Activated T-helper 1 cell treated with Interleukin-2 at 50 U/mL for 16 hours (primary cell): ENCODE results near the gene ERN1.

Experiments
- DNase-seq: peaks from one replicate; pipeline ENCODE4 v3.0.0-alpha.2; 2020; ENCODE audit warnings: low read depth

ERN1 gene

DNA sequence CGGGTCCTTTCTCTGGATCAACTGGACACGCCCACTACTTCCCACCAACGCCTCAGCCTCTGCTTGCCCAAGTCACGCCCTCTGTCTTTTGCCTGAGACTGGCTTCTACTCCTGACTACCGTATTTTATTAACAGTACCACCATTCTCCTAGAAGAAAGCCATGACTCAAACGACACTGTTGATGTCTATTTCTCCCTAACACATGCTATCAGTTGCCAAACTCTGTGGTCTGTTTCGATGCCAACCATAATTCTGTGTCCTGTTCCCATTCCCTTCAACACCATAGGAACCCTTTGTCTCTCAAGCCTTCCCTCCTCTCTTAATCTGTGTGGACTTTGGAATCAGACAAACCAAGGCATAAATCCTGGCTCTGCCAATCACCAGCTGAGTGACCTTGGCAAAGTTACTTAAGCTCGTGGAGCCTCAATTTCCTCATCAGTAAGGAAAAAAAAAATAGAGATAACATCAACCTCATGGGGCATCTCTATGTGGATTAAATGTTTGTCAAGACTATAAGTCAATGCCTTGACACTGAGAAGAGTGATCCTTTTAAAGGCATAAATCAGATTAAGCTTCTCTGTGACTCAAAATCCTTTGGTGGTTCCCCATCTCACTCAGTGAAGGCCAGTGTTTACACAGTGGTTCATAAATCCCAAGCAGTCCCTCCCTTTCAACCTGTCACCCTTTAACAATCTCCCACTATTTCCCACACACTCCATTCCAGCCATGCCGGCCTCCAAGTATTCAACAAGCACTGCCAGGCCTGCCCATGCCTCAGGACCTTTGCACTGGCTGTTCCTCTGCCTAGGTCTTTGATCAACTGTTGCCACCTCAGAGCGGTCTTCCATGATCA lies 45.6 kb downstream of the ERN1 start:
- DNase-seq = no peak

DNA sequence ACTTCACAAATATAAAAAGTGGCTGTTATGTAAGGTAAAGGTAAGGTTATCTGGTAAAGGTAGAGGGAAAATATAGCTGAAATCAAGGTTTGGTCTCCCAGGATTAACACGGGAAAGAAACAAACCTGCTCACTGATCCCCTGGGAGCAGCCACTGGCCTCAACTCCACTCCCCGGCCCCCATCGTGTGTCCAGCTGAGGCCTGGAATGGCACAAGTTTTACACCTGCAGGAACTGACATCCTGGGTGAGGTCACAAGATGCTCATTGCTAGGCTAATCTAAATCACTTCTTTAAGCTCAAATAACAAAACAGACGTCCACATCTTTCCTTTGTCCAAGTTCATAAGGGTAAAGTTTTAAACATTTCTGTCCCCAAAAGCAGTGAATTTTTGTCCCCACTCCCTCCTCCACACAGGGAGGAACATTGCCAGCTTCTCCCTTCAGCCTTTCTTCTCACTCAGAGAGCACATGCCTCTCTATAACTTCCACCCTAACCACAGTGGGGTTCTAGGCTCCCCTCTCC lies 46.3 kb downstream of the ERN1 start:
- DNase-seq = no peak

- no peak for DNase-seq
Observed at GRCh38 chr17:64083093-64083492, 46.9 kb downstream of the ERN1 start.

DNA sequence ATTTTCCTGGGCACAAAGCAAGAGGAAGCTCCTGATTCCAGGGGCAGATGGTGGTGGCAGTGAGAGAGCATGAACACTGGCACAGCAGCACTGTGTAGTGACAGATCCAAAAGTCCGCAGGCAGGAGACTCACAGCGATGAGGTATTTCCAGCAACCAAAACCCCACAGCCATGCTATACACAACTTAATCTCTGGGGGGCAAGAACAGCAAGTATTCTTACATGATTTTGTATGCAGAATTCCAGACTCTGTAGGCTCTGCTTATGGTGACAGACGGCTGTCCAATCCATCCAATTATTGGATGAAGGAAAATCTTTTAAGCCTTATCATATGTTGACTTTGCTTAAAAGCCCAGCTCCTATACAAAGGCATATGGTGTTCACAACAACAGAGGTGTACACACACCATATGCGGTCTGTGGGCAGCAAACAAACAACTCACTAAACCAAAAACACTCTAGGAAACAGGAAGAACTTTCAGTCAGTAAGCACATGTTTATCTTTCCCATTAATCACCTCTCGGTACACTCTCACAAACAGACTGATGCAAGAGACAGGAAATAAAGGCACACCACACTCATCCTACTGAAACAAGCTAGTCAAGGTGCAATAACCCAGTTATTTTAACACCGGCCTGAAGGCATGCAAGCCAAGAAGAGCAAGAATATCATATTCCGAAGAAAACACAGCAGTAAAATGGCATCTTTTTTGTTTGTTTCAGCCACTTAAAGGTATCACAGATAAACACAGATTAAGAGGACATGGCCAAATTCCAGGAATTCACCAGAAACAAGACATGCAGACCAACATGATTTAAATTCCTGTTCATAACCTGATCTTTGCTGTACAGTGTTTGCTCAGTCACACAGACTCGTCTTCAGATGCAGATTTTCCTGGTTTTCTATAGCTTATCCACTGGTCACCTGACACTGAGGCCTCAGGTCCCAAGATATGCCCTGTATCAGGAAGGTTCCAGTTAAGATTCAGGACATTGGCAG lies 47.8 kb downstream of the ERN1 start:
- DNase-seq = no peak

DNA sequence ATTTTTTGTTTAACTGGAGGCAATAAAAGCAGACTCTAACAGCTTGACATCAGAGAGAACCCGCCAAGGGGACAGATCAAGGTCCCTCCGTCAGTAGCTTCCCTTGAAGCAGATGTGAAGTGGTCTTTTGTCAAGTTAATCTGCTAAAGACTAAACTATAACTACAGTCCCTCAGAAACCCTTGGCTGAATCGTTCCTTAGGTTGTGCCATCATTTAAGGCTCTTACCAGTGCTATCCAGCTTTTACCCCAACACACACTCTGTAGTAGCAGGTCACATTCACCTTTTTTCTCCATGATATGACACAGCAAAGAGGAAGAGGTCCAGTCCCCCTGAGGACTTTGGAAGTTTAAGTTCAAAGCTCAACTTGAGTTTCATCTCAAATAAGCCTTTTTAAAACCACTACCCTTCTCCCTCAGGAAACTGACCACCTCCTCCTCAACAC lies 49.7 kb downstream of the ERN1 start:
- no peak for DNase-seq

DNA sequence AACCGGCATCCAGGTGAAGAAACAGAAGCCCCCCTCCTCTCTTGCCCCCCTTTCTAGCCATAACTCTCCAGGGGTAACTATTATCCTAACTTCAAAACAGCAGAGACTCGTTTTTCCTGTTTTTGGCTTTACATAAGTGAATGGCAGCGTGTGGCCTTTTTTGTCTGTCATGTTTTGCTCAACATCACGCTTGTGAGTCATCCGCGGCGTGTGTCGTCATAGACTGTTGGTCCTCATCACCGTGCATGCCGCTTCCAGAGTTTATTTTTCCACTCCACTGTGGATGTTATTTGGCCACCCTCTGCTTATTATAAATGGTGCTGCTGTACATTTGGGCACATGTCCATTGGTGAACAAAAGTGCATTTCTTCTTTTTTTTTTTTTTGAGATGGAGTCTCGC lies 52.6 kb downstream of the ERN1 start:
- DNase-seq = no peak

- no peak for DNase-seq
Observed at GRCh38 chr17:64075913-64076312, 54.0 kb downstream of the ERN1 start.

GRCh38 chr17:64074704-64075426 lies 55.1 kb downstream of the ERN1 start:
- no peak for DNase-seq

DNA sequence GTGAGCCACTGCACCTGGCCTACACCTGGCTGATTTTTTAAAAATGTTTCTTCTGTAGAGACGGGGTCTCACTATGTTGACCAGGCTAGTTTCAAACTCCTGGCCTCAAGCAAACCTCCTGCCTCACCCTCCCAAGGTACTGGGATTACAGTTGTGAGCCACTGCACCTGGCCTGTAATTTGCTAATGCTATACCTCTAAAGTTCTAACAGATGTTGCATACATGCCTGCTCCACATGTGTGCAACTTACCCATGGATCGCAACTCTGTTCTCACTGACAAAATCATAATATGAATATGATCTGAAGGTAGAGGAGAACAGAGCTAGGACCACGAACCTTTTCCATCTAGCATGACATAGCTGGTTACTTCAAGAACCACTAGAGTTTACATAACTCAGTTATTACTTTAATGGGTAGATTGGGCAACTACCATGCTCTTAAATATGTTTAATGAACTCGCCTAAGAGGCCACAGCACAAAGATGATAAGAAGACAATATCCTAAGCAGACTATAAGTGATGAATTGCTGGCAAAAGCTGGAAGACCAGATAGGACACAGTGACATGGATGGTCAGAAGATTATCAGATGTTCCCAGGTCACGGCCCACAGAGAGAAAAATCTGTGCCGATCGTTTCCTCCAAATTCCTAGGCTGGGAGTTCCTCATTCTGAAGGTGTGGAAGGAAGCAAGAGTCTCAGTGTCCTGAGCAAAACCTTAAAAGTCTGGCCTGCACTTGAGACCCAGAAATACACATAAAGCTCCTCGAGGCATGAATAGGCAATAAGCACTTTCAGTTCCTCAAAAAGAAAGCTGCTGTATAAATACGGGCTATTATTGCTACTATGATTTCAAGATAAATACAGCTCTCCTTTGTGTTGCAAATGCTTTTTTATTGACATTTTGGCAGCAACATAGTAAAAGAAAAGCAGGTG lies 55.9 kb downstream of the ERN1 start:
- no peak for DNase-seq

DNA sequence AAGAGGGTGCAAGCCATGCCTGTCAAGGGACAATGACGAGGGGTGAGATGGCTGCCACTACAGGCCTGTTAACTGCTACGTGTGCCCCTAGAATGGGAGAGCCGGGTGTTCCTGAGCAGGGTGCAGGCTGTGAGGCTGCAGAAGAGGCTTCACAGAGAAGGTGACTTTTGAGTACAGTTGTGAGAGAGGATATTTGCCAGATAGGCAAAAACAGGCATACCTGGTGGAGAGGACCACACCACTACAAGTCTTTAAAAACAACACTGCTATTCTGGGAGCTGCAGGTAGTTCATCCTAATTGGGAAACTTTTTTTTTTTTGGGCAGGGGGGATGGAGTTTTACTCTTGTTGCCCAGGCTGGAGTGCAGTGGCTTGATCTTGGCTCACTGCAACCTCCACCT lies 58.8 kb downstream of the ERN1 start:
- DNase-seq = no peak

DNA sequence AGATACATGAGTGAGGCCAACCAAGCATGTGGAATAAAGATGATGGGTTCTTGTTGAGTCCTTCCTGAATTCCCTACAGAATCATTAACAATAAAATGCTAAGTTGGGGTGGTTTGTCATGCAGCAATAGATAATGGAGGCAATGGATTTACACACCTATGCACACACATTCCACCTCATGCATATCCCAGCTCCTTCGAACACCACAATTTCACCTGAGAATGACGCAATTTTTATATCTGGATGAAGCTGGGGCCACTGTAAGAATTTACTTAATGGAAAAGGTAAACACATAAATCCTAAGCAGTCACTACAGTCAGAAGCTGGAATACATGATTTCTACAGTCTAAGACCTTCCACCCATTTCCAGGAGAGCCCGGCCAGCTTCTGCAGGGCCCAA lies 59.7 kb downstream of the ERN1 start:
- no peak for DNase-seq

GRCh38 chr17:64069143-64069542 lies 60.8 kb downstream of the ERN1 start:
- no peak for DNase-seq

DNA sequence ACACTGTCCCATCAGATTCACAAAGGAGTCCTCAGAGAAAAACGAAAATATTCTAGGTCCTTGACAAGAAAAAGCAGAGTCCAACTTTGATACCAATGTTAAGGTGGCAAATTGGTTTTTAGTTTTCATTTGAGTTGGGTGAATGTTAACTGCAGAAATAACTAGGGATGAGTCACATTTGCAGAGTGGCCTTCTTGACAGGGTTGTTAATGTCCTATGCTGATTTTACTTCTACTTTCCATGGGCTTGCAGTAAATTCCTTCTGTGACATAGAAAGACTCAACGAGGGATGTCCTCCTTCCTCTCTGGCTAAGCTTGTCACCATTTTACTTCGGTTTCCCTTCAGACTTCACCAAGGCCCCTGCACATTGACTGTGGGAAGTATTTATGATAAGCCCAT lies 62.3 kb downstream of the ERN1 start:
- DNase-seq = no peak

DNA sequence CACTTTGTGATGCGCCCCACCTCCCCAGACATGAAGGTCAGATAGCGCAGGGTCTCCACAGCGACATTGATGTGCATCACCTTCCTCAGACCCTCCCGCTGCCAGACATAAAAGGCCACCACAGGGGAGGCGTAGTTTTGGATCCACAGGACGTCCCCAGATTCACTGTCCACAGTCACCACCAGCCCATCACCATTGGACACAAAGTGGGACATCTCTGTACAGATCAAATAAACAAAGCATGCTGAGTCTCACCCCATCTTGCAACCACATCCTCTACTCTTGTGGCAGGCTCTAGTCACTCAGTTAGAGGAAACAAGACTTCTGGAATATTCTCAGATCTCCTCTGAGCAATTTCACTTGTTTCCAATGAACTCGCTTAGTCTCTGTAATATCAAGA lies 63.2 kb downstream of the ERN1 start:
- DNase-seq = no peak

DNA sequence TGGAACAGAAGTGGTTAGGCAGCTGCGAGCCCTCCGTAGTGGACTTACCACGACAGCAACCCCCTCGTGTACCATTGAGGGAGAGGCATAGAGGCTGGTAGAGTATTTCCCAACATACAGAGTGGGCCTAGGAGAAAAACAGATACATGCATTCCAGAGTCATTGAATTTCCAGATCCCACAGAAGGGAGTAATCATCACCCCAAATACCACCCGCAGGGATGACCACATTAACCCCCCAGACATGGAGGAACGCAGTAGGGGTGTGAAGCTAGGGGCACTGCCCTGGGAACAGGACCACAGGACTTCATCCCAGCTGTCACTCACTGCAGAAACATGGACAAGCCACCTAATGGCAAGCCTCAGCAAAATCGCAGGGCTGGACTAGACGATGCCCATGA lies 64.8 kb downstream of the ERN1 start:
- DNase-seq = no peak

DNA sequence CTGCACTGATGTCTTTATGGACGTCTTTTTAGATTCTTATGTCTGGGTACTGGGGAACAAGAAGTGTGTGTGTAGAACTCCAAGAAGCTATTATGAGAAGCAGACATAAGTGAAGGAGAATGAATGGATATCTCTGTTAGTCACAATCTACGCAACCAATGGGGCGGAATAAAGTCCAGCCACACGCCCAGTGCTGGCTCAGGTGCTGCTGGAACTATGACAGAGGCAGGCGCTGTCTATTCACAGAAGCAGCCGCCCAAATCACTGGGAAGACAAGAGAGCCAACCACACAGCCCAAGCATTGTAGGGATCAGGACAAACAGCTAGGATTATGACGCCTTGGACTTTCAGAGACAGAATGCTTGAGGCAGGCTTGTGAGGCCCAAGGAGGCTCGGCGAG lies 65.6 kb downstream of the ERN1 start:
- no peak for DNase-seq

GRCh38 chr17:64063766-64064224 lies 66.1 kb downstream of the ERN1 start:
- peak; percentile 11 for DNase-seq

- DNase-seq = no peak
Observed at GRCh38 chr17:64063088-64063487, 66.9 kb downstream of the ERN1 start.

DNA sequence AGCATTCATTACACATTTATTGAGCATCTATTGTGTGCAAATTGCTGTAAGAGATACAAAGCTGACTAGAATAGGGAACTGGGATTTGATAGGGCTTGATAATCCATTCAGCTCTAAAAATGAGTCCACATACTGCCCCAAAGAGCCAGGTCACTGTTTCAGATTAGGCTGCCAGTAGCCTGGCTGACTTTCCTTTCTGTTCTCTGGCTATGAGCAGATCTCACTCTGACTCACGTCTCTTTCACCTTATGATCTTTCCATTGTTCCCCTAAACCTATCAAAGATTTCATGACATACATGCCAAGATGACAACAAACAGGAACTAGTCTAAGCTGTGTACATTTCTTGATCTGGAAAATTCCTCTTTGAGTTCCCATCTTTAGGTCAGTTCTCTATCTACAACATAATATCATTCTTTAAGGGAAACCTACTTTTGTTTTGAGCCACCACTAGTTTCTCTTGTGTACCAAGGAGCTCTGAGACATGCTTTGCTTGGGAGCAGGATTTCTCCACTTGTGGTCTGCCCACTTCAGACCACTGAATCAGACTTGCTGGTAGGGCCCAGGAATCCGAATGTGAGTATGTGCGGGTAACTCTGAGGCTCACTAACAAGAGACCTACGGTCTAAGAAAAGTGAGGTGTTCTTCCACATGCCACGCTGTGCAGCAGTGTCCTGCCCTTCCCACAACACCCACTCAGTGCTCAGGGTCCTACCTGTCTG lies 68.6 kb downstream of the ERN1 start:
- DNase-seq = no peak

- no peak for DNase-seq
Observed at GRCh38 chr17:64060331-64060730, 69.6 kb downstream of the ERN1 start.
